ENCODE results near the gene UBR7.

The UBR7 gene

GRCh38 chr14:93240678-93241000 is 33.6 kb downstream of the UBR7 start:
- TF ChIP-seq SUZ12 (IDR thresholded peaks at IDR 0.05) (no peak), PKNOX1 (IDR thresholded peaks at IDR 0.05) (no peak), ARNT (IDR thresholded peaks at IDR 0.05) (no peak), TARDBP (IDR thresholded peaks at IDR 0.05) (no peak), LEF1 (IDR thresholded peaks at IDR 0.05; ENCODE audit: borderline replicate concordance) (no peak), FOXM1 (IDR thresholded peaks at IDR 0.05; ENCODE audit: borderline replicate concordance) (no peak), ZNF384 (IDR thresholded peaks at IDR 0.05) (no peak), BHLHE40 (IDR thresholded peaks at IDR 0.05; ENCODE audit: borderline replicate concordance) (no peak), L3MBTL2 (conservative IDR thresholded peaks at IDR 0.05) (no peak), HDGF (IDR thresholded peaks at IDR 0.05; ENCODE audit: borderline replicate concordance) (no peak), CTBP1 (IDR thresholded peaks at IDR 0.05; ENCODE audit: borderline replicate concordance) (no peak), NFRKB (IDR thresholded peaks at IDR 0.05) (no peak), ELF4 (IDR thresholded peaks at IDR 0.05) (no peak)
- no peak for DNase-seq (ENCODE audit: extremely low spot score)
- ChIA-PET POLR2A (no interaction called here), CTCF (no interaction called here)

- CTCF ChIA-PET = no interaction called here
- TF ChIP-seq ELF4 (IDR thresholded peaks at IDR 0.05) (no peak), FOXK2 (IDR thresholded peaks at IDR 0.05) (no peak), TARDBP (IDR thresholded peaks at IDR 0.05) (no peak), FOXA1 (IDR thresholded peaks at IDR 0.05) (no peak), L3MBTL2 (conservative IDR thresholded peaks at IDR 0.05) (no peak), LEF1 (IDR thresholded peaks at IDR 0.05; ENCODE audit: borderline replicate concordance) (no peak), CTBP1 (IDR thresholded peaks at IDR 0.05; ENCODE audit: borderline replicate concordance) (no peak), SUZ12 (IDR thresholded peaks at IDR 0.05) (no peak), PKNOX1 (IDR thresholded peaks at IDR 0.05) (no peak), BHLHE40 (IDR thresholded peaks at IDR 0.05; ENCODE audit: borderline replicate concordance) (no peak), ARNT (IDR thresholded peaks at IDR 0.05) (no peak), HDGF (IDR thresholded peaks at IDR 0.05; ENCODE audit: borderline replicate concordance) (no peak), FOXM1 (IDR thresholded peaks at IDR 0.05; ENCODE audit: borderline replicate concordance) (no peak), ZNF384 (IDR thresholded peaks at IDR 0.05) (no peak), SP1 (IDR thresholded peaks at IDR 0.05) (no peak), NFRKB (IDR thresholded peaks at IDR 0.05) (no peak)
- POLR2A ChIA-PET = no interaction called here
- DNase-seq (ENCODE audit: extremely low spot score) = no peak
Measured at GRCh38 chr14:93245764-93246420, 38.8 kb downstream of the UBR7 start.

GRCh38 chr14:93246534-93246933 is 39.5 kb downstream of the UBR7 start:
- POLR2A ChIA-PET = no interaction called here
- CTCF ChIA-PET = no interaction called here
- TF ChIP-seq BHLHE40 (IDR thresholded peaks at IDR 0.05; ENCODE audit: borderline replicate concordance) = no peak
- no peak for DNase-seq (ENCODE audit: extremely low spot score)

GRCh38 chr14:93249128-93249831 is 42.2 kb downstream of the UBR7 start:
- ChIA-PET POLR2A (interaction anchor here (0.8 kb wide), 1 partner anchor 64 kb away, joined by 3 read pairs; the partner anchor contains the start of genes LYSET and MOAP1), CTCF (interaction anchor here (0.6 kb wide), 1 partner anchor 229 kb away, joined by 4 read pairs; no protein-coding TSS in a partner anchor)
- no peak for DNase-seq (ENCODE audit: extremely low spot score)
- TF ChIP-seq LEF1 (IDR thresholded peaks at IDR 0.05; ENCODE audit: borderline replicate concordance) (no peak), ZNF384 (IDR thresholded peaks at IDR 0.05) (no peak), SUZ12 (IDR thresholded peaks at IDR 0.05) (no peak), TARDBP (IDR thresholded peaks at IDR 0.05) (no peak), NFRKB (IDR thresholded peaks at IDR 0.05) (no peak), HDGF (IDR thresholded peaks at IDR 0.05; ENCODE audit: borderline replicate concordance) (no peak), ELF4 (IDR thresholded peaks at IDR 0.05) (no peak), CTBP1 (IDR thresholded peaks at IDR 0.05; ENCODE audit: borderline replicate concordance) (no peak), PKNOX1 (IDR thresholded peaks at IDR 0.05) (no peak)

GRCh38 chr14:93262446-93262845 is 55.4 kb downstream of the UBR7 start:
- POLR2A ChIA-PET = no interaction called here
- DNase-seq (ENCODE audit: extremely low spot score) = no peak
- TF ChIP-seq BHLHE40 (IDR thresholded peaks at IDR 0.05; ENCODE audit: borderline replicate concordance) (no peak), SUZ12 (IDR thresholded peaks at IDR 0.05) (no peak), LEF1 (IDR thresholded peaks at IDR 0.05; ENCODE audit: borderline replicate concordance) (no peak), FOXK2 (IDR thresholded peaks at IDR 0.05) (no peak), L3MBTL2 (conservative IDR thresholded peaks at IDR 0.05) (no peak), ELF4 (IDR thresholded peaks at IDR 0.05) (no peak), HDGF (IDR thresholded peaks at IDR 0.05; ENCODE audit: borderline replicate concordance) (no peak), ZNF384 (IDR thresholded peaks at IDR 0.05) (no peak), NFRKB (IDR thresholded peaks at IDR 0.05) (no peak), SP1 (IDR thresholded peaks at IDR 0.05) (no peak), CTBP1 (IDR thresholded peaks at IDR 0.05; ENCODE audit: borderline replicate concordance) (no peak), FOXM1 (IDR thresholded peaks at IDR 0.05; ENCODE audit: borderline replicate concordance) (no peak)
- CTCF ChIA-PET = no interaction called here

- ChIA-PET CTCF (no interaction called here), POLR2A (no interaction called here)
- DNase-seq (ENCODE audit: extremely low spot score) = no peak
- no peak for TF ChIP-seq ARNT (IDR thresholded peaks at IDR 0.05)
- no peak for TF ChIP-seq TARDBP (IDR thresholded peaks at IDR 0.05)
Measured at GRCh38 chr14:93263416-93263815, 56.4 kb downstream of the UBR7 start.

Measured in HEK293T (cell line).